ENCODE measurements around the gene EPHA6.
"Not testable (repeated sequence)": the region's sequence is repeated elsewhere in the genome, so short reads cannot be mapped to it uniquely, and the experiment has no call there.

EPHA6 gene

DNA sequence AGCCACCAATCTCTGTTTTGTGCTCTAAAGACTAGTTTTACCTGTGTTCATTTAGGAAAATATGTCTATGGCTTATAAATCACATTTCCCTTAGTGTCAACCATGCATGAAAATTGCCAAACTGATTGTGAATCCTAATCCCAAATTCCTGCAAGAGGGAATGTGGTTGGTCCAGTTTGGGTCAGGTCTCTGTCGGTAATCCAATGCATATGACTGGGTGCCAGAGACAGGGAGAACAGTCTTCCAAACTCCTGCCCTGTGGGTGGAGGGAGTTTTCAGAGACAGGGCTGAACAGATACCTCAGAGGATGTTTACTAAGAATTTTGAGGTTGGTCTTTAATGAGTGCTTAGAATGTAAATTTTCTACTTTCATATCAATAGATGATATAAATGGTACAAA, 649.6 kb downstream of the EPHA6 start:
- DNase-seq (ENCODE audit: low spot score) = no peak

DNA sequence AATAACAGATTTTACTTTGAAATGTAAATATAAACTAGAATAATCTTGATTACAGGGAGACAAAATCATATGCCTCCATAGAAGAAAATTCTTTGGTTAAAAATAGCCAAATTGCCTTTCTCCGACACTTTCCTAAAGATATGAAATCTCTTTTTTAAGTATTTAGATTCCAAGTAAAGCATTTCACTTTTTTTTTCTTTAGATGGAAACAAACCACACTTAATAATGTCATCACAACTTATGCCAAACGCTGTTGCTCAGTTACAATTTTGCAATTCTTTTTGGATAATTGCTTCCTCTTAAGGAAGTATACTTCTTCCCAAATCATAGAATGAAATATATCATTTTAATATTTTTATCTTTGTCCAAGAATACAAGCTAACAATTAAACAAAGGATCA, 656.1 kb downstream of the EPHA6 start:
- DNase-seq (ENCODE audit: low spot score) = no peak

DNA sequence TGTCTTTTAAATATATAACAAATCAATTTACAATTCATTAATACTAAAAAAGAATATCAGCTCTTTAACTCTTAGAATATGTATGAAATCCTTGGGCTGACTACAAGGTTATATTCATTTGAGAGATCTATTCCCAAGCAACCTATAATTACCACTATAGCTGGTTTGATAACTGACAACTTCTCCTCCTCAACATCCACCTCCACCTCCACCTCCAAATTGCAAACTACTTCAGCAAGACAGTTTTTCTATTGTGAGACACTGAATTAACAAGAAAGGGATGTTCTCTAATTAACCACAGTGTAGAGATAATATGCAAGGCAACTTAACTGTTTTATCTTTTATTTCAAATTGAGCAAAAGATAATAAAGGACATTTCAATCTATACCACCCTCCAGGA, 665.3 kb downstream of the EPHA6 start:
- DNase-seq (ENCODE audit: low spot score) = no peak

DNA sequence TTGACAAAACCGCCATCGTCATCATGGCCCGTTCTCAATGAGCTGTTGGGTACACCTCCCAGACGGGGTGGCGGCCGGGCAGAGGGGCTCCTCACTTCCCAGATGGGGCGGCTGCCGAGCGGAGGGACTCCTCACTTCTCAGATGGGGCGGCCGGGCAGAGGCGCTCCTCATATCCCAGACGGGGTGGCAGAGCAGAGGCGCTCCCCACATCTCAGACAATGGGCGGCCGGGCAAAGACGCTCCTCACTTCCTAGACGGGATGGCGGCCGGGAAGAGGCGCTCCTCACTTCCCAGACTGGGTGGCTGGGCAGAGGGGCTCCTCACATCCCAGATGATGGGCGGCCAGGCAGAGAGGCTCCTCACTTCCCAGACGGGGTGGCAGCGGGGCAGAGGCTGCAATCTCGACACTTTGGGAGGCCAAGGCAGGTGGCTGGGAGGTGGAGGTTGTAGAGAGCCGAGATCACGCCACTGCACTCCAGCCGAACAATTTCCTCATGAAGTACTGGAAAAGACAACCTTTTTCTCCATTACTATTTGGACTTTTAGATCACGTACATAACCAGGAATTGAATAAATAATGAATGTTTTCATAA, 666.4 kb downstream of the EPHA6 start:
- not testable (repeated sequence) for DNase-seq (ENCODE audit: low spot score)

DNA sequence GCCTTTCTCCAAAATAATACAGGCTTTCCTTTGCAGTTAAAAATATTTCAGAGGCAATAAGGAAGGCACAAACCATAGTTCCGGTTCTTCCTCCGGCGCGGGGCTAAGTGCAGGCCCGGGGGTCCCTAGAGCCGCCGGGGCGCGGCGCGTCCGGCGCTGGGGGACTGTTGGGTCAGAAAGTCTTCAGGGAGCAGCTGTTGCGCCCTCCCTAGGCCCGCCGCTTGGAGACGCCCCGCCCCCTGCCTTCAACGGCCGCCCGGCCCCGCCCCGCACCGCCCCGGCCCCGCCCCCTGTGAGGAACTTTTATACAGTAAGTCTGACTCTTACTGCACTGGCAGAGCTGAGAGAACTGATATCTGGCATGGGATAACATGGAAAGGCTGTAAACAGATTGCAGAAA, 667.0 kb downstream of the EPHA6 start:
- DNase-seq (ENCODE audit: low spot score) = no peak

DNA sequence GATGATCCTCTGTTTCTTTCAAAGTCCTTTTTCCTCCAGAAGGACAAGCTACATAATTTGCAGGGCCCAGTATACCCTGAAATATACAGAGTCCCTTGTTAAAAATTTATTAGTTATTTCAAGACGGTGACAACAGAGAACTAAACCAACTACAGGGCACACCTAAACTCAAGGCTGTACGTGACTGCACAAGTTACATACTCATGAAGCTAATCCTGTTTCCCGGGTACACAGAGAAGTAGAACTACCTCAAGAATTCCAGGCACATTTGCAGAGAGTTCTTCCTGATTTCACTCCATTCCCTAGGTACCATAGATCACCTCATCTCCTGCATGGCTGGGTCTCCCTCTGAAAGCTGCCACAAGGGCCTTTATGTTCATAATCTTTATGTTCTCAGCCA, 670.8 kb downstream of the EPHA6 start:
- DNase-seq (ENCODE audit: low spot score) = no peak

DNA sequence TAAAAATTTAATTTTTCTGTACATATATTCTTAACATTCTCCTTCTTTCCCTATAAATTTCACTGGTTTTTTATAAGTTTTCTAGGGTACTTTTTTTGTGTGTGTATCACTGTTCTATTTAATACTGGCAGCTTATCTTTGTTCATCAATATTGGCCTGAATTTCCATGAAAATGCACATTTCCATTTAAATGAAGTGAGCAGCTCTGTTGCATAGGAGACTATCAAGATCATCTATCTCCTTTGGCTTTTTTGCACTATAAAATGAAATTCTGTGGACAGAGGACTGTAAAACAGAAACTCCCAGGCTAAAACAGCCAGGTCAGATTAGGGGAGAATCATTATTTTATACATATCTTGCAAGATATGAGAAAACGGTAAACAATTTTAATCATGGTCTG, 673.2 kb downstream of the EPHA6 start:
- DNase-seq (ENCODE audit: low spot score) = no peak

DNA sequence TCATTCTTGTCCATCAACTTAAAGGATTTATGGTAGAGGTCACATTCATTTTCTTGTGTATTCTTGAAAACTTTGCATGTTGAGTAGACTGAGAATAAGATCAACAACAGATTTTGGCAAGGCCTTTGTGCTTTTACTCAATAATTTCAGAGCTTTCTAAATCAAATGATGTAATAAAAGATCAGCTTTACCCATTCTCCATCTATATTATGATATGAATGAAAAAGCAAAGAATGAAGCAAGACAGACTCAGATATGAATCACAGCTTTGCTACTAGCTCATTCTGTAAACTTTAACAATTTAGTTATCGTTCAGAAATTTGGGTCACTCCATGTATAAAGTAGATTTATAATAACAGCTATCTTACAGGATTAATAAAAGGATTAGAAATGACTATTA, 674.3 kb downstream of the EPHA6 start:
- DNase-seq (ENCODE audit: low spot score) = no peak

DNA sequence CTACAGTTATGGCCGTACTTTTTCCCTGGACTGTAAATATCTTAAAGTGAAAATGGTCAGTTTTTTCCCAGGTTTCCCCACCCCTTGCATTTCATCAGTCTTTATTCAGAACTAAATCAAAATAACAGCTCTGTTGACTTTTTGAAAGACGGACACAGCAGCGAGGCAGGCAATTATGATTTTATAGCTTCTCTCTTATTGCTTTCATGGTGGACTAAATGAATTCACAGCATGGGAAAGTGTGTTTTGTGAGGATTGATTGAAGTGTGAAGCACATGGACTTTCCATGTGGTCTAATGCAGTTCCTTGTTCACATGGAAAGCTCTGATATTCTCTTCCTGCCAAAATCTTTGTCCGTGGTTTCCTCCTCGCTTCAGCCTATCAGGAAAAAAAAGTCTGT, 681.5 kb downstream of the EPHA6 start:
- no peak for DNase-seq (ENCODE audit: low spot score)

DNA sequence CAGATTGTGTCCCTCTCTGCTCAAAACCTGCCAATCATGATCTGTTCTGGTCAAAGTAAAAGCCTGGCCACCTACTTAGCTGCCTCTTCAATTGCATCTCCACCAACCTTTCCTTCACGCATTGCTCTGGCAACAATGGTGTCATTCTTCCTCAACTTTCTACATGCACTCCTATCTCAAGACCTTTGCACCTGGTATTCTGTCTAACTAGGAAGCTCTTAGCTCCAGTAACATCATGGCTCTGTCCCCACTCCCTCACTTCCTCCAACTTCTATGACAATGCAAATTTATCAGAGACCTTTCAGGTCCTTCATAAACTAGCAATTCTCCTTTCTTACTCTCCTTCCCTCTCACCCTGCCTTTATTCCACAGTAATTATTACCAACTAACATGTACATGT, 682.7 kb downstream of the EPHA6 start:
- DNase-seq (ENCODE audit: low spot score) = no peak

DNA sequence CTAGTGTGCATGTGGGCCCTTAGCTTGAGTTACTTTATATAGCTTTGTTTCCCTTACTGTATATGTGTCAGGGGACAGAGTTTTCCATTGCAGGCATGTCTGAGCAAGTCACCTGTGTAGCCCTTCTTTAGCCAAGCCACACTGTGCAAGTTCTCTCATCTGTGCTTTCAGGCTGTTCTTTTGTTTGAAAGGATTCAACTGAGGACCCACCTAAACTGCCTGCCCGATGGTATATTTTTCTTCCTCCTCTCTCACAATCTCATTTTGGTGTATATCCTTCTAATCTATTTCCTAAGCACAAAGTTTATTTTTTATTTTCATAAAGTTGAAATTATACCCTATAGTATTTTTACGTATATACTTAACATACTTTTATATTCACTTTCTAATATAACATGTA, 690.1 kb downstream of the EPHA6 start:
- no peak for DNase-seq (ENCODE audit: low spot score)

DNA sequence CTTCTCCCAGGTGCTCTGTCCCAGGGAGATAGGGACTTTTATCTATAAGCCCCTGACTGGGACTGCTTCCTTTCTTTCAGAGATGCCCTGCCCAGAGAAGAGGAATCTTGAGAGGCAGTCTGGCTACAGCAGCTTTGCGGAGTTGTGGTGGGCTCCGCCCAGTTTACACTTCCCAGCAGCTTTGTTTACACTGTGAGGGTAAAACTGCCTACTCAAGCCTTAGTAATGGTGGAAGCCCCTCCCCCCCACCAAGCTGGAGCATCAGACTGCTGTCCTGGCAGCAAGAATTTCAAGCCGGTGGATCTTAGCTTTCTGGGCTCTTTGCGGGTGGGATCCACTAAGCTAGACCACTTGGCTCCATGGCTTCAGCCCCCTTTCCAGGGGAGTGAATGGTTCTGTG, 696.4 kb downstream of the EPHA6 start:
- no peak for DNase-seq (ENCODE audit: low spot score)

DNA sequence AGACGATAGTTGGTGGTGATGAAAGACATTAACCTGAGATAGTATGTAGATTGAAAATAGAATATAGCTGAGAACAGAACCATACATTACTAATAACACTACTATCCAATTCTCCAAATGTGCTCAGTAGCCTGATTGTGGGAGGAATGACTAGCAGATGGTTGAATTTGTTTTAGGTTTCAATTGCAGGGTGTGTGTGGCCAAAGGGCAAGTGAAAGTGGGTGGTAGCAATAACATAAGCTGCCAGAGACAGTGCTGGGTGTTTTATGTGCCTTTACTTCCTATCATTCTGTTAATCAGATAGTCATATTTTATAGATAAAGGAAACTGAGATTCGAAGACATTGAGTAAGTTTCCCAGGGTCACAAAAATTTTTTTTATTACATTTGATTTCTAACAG, 700.7 kb downstream of the EPHA6 start:
- DNase-seq (ENCODE audit: low spot score) = no peak

DNA sequence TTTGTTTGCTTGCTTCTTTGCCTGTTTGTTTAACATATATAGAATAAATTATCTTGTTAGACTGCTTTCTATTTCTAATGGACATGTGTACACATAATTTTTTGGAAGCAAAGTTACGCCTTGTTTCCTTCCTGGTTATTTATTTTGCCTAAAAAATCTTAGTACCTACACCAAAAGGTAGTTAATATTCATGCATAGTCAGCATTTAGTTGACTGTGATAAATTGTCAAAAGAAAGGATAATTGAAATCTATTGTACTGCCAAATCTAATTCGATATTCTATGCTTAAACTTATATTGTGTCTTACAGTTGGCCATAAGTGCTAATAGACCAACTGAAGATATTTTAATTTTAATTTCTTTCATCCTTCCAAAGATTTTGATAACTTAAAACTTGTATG, 716.3 kb downstream of the EPHA6 start:
- no peak for DNase-seq (ENCODE audit: low spot score)

DNA sequence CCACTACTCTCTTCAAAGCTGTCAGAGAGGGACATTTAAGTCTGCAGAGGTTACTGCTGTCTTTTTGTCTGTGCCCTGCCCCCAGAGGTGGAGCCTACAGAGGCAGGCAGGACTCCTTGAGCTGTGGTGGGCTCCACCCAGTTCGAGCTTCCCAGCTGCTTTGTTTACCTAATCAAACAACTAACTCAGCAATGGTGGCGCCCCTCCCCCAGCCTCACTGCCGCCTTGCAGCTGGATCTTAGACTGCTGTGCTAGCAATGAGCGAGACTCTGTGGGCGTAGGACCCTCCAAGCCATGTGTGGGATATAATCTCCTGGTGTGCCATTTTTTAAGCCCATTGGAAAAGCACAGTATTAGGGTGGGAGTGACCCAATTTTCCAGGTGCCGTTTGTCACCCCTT, 733.2 kb downstream of the EPHA6 start:
- not testable (repeated sequence) for DNase-seq (ENCODE audit: low spot score)

DNA sequence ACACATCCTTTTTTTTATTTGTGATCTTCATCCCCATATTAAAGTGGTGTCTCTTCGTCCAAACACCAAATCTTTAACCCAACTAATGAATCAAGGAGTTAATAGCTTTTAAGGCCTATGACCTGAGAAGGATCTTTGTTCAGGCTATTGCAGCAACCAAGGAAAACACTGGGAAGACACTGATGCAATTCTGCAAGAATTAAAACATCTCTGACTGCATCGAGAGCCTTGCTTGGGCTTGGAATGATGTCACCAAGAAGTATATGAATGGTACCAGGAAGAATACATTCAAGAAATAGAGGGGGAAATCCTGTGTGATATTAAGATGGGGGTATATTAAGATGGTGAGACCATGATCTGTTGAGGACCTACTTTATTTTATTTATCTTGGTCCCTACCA, 736.0 kb downstream of the EPHA6 start:
- DNase-seq (ENCODE audit: low spot score) = no peak

DNA sequence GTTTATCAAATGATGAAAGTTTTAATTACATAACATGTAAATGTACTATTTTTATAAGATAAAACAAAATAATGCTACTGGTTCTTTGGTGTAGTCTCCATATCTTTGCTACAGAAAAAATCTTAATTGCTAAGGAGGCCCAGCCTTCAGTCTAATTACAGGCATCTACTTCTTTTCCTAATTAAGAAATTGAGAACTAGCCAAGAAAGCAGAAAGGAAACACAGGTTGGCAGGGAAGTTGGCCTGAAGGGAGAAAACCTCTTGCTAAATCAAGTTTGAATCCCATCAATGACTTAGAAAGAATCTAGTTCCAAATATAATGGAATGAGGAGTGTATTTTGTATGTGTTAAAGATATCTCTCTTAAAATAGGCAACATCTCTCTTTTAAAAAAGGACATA, 737.8 kb downstream of the EPHA6 start:
- DNase-seq (ENCODE audit: low spot score) = no peak

DNA sequence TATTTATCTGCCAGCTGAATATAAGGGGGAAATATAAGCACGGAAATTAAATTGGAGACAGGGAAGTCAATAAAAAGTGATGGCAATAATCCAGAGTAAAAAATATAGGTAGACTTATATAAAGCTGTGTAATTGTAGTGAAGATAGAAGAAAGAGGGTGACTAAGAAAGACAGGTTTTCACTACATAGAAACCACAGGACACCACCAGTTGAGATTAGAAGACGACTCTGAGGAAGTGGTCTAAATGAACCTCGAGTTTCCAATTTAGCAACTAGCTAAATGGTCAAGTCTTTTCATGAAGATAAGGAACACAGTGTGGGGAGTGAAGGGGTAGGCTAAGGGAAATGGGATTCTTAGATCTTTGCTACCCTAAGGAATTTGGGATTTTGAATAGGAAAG, 761.3 kb downstream of the EPHA6 start:
- no peak for DNase-seq (ENCODE audit: low spot score)

DNA sequence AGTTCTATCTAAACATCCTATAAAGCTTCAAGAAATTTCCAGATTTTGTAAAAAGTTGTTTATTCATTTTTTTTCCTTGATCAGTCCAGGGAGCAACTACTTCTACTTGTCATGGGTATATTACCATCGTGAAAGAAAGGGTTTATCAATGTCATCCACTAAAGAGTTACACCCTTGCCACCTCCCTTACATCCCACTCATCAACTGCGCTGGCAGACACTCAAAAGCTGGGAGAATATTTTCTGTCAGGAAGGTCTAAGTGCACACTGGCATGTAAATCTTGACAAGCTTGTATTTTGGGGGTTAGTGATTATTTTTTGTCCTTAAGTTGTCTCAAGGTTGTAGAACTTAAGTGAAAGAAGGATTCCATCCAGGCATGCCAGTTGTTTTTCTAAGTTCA, 761.8 kb downstream of the EPHA6 start:
- DNase-seq (ENCODE audit: low spot score) = no peak

DNA sequence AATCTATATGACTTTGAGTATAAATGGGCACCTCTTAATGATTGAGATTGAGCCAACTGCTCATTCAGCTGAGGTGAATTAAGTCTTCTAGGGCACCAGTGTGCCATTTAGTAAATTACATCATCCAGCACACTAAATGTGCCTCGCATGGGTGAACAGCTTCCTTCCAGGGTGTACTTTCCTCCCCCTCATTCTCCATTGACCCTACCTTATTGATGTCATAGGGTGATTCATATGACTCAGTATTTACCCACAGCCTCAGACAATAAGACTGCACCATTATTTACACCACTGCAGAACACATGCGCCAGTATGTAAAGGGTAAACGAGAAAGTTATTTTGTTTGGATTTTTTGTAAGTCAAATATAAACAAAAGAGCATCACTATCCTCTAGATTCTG, 765.0 kb downstream of the EPHA6 start:
- DNase-seq (ENCODE audit: low spot score) = no peak

DNA sequence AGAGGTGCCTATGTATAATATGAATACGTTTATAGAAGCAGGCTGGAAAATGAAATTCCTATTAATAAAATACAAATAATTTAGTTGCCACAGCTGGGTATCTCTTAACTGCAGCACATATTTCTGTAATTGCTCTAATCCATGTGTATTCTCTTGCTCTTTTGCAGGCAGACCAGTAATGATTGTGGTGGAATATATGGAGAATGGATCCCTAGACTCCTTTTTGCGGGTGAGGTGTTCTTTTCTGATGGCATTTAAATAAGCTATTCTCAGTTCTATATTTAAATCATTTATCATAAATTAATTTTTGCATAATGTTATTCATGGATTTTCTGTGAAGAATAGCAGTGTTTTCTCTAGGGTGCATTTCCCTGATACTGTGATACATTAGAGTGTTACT, 796.2 kb downstream of the EPHA6 start:
- no peak for DNase-seq (ENCODE audit: low spot score)

DNA sequence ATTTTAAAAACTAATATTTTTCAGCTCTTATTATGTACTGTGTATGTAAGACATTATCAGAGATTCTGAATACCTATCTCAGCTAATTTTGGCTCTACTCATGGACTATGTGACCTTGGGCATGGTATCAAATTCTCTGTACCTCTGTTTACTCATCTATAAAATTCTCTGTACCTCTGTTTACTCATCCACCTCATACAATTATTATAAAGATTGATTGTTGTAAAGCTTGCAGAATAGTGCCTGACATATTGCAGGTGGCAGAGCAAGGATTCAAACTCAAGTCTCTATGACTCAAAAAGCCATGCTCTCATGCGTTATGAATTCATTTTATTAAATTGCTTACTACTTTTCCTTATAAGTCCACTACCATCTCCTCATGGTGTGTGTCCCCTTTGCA, 798.2 kb downstream of the EPHA6 start:
- DNase-seq (ENCODE audit: low spot score) = no peak

DNA sequence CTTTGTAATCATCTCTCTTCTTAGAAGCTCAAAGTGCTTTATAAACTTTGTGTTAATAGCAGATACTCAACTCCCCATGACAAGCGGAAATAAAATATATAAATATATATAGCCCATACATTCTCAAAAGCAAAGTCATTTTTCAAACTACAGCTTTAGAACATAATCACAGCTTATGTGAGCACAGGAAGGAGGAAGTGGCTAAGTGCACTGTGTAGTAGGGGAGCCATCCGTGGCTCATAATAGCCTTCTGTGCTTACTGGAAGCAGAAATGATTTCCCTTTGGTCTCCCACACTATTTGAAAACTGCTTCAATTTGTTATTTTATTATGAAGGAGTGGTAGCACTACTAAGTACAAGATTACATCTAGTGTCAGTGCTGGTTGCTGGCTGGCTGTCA, 798.7 kb downstream of the EPHA6 start:
- no peak for DNase-seq (ENCODE audit: low spot score)

DNA sequence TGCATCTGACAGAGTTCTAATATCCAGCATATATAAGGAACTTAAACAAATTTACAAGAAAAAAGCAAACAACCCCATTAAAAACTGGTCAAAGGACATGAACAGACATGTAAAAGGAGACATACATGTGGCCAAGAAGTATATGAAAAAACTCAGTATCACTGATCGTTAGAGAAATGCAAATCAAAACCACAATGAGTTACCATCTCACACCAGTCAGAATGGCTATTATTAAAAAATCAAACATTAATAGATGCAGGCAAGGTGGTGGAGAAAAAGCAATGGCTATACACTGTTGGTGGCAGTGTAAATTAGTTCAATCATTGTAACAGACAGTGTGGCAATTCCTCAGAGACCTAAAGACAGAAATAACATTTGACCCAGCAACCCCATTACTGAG, 806.1 kb downstream of the EPHA6 start:
- not testable (repeated sequence) for DNase-seq (ENCODE audit: low spot score)

DNA sequence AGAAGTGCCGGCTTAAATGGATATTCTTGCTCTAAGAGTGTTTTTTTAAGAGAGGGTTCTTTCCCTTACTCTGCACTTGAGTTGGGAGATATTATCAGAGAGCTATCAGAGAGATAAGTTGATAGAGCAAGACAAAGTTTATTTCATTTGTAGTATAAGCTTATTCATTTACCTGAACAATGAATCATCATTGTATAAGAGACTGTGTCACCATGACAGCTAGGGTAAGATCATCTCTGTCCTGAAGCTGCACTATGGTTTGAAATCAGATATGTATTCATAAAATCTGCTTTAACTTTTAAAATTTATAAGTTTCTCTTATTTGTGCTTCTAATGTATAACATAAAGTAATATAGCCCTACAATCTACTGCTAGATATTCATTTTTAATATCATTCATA, 822.1 kb downstream of the EPHA6 start:
- DNase-seq (ENCODE audit: low spot score) = no peak
